ENCODE measurements around the gene DCHS1. TPM values are rescaled to one million over a fixed set of nuclear protein-coding genes. Genes with fewer than 3 reads are reported as not detected.

Gene DCHS1
- total and polyA plus RNA-seq, 4 donors: 0.68 to 8.9 (median 5.8) TPM

- 94% methylated on average over 1 of the region's 1 CpG for WGBS
- H3K36me3 ChIP-seq (ENCODE audit: control insufficient read depth in 4 of 4, insufficient read depth in 3 of 4, low read depth in 1 of 4, low read length in 3 of 4): no peaks in the 10 kb centered on the region
- no peaks in the 10 kb centered on the region for H3K4me1 ChIP-seq (ENCODE audit: control insufficient read depth in 4 of 4, insufficient read depth in 4 of 4, low read length in 3 of 4)
- TF ChIP-seq JUND (IDR thresholded peaks at IDR 0.05) (no peak), TAF1 (conservative IDR thresholded peaks at IDR 0.05) (no peak), HNF4A (conservative IDR thresholded peaks at IDR 0.05) (no peak), ZBTB33 (IDR thresholded peaks at IDR 0.05) (no peak), SP1 (IDR thresholded peaks at IDR 0.05) (no peak), EGR1 (IDR thresholded peaks at IDR 0.05; ENCODE audit: low read depth in 2 of 2) (no peak), NR2F2 (IDR thresholded peaks at IDR 0.05) (no peak), RAD21 (IDR thresholded peaks at IDR 0.05) (no peak), FOXA2 (IDR thresholded peaks at IDR 0.05) (no peak), FOXA1 (IDR thresholded peaks at IDR 0.05) (no peak), RXRA (IDR thresholded peaks at IDR 0.05) (no peak), ATF3 (IDR thresholded peaks at IDR 0.05) (no peak), GABPA (IDR thresholded peaks at IDR 0.05 in 1 of 2, conservative IDR thresholded peaks at IDR 0.05 in 1 of 2) (no peak), YY1 (IDR thresholded peaks at IDR 0.05) (no peak)
- TF ChIP-seq, protein P1, sequence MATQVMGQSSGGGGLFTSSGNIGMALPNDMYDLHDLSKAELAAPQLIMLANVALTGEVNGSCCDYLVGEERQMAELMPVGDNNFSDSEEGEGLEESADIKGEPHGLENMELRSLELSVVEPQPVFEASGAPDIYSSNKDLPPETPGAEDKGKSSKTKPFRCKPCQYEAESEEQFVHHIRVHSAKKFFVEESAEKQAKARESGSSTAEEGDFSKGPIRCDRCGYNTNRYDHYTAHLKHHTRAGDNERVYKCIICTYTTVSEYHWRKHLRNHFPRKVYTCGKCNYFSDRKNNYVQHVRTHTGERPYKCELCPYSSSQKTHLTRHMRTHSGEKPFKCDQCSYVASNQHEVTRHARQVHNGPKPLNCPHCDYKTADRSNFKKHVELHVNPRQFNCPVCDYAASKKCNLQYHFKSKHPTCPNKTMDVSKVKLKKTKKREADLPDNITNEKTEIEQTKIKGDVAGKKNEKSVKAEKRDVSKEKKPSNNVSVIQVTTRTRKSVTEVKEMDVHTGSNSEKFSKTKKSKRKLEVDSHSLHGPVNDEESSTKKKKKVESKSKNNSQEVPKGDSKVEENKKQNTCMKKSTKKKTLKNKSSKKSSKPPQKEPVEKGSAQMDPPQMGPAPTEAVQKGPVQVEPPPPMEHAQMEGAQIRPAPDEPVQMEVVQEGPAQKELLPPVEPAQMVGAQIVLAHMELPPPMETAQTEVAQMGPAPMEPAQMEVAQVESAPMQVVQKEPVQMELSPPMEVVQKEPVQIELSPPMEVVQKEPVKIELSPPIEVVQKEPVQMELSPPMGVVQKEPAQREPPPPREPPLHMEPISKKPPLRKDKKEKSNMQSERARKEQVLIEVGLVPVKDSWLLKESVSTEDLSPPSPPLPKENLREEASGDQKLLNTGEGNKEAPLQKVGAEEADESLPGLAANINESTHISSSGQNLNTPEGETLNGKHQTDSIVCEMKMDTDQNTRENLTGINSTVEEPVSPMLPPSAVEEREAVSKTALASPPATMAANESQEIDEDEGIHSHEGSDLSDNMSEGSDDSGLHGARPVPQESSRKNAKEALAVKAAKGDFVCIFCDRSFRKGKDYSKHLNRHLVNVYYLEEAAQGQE (IDR thresholded peaks at IDR 0.05): no peak
- TF ChIP-seq, protein P2, sequence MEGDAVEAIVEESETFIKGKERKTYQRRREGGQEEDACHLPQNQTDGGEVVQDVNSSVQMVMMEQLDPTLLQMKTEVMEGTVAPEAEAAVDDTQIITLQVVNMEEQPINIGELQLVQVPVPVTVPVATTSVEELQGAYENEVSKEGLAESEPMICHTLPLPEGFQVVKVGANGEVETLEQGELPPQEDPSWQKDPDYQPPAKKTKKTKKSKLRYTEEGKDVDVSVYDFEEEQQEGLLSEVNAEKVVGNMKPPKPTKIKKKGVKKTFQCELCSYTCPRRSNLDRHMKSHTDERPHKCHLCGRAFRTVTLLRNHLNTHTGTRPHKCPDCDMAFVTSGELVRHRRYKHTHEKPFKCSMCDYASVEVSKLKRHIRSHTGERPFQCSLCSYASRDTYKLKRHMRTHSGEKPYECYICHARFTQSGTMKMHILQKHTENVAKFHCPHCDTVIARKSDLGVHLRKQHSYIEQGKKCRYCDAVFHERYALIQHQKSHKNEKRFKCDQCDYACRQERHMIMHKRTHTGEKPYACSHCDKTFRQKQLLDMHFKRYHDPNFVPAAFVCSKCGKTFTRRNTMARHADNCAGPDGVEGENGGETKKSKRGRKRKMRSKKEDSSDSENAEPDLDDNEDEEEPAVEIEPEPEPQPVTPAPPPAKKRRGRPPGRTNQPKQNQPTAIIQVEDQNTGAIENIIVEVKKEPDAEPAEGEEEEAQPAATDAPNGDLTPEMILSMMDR (IDR thresholded peaks at IDR 0.05; ENCODE audit: low read depth, low read length, missing input control): no peak
- TF ChIP-seq, protein P3, sequence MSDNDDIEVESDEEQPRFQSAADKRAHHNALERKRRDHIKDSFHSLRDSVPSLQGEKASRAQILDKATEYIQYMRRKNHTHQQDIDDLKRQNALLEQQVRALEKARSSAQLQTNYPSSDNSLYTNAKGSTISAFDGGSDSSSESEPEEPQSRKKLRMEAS (IDR thresholded peaks at IDR 0.05): no peak
- DNase-seq (ENCODE audit: low spot score): no peak
- no peaks in the 10 kb centered on the region for H3K27me3 ChIP-seq (ENCODE audit: control insufficient read depth in 4 of 4, insufficient read depth in 4 of 4, low read length in 3 of 4)
- no peak overlapping the region for H3K9ac ChIP-seq (ENCODE audit: low read depth in 1 of 2, low read length in 2 of 2)
- no peaks in the 10 kb centered on the region for H3K9me3 ChIP-seq (ENCODE audit: control insufficient read depth in 4 of 4, low read length in 3 of 4)
- H3K4me3 ChIP-seq (ENCODE audit: low read depth in 1 of 3, low read length in 3 of 3): no peak overlapping the region
- no peak overlapping the region for H3K27ac ChIP-seq (ENCODE audit: low read depth in 1 of 2, low read length in 2 of 2)
Observed at GRCh38 chr11:6578134-6578533, 77.5 kb downstream of the DCHS1 start.
